Superior temporal gyrus (tissue), 1 donor: ENCODE measurements around the gene CD200R1L.

Source experiments
- DNase-seq: peaks from one replicate; pipeline ENCODE4 v3.0.0-alpha.2; 2016; ENCODE audit errors: extremely low spot score

CD200R1L gene

GRCh38 chr3:112822064-112823055 lies 24.3 kb downstream of the CD200R1L start:
- DNase-seq = no peak

GRCh38 chr3:112818289-112818688 lies 28.4 kb downstream of the CD200R1L start:
- no peak for DNase-seq

GRCh38 chr3:112817797-112818196 lies 28.9 kb downstream of the CD200R1L start:
- DNase-seq = no peak

GRCh38 chr3:112817271-112817670 lies 29.4 kb downstream of the CD200R1L start:
- no peak for DNase-seq

GRCh38 chr3:112815981-112816380 lies 30.7 kb downstream of the CD200R1L start:
- DNase-seq = no peak

GRCh38 chr3:112814266-112814665 lies 32.4 kb downstream of the CD200R1L start:
- DNase-seq = no peak

- no peak for DNase-seq
Observed at GRCh38 chr3:112813723-112814171, 32.9 kb downstream of the CD200R1L start.

GRCh38 chr3:112813016-112813415 lies 33.6 kb downstream of the CD200R1L start:
- no peak for DNase-seq

GRCh38 chr3:112811917-112812660 lies 34.6 kb downstream of the CD200R1L start:
- no peak for DNase-seq

GRCh38 chr3:112811131-112811884 lies 35.4 kb downstream of the CD200R1L start:
- DNase-seq = no peak

GRCh38 chr3:112810561-112810960 lies 36.1 kb downstream of the CD200R1L start:
- no peak for DNase-seq

GRCh38 chr3:112808136-112808535 lies 38.5 kb downstream of the CD200R1L start:
- no peak for DNase-seq

GRCh38 chr3:112807685-112808084 lies 39.0 kb downstream of the CD200R1L start:
- no peak for DNase-seq

- DNase-seq = no peak
Observed at GRCh38 chr3:112806903-112807302, 39.8 kb downstream of the CD200R1L start.

- DNase-seq = no peak
Observed at GRCh38 chr3:112805126-112805525, 41.5 kb downstream of the CD200R1L start.

GRCh38 chr3:112804021-112804420 lies 42.6 kb downstream of the CD200R1L start:
- DNase-seq = no peak

GRCh38 chr3:112803467-112803866 lies 43.2 kb downstream of the CD200R1L start:
- no peak for DNase-seq

- DNase-seq = no peak
Observed at GRCh38 chr3:112802338-112802737, 44.3 kb downstream of the CD200R1L start.

- DNase-seq = no peak
Observed at GRCh38 chr3:112799946-112800345, 46.7 kb downstream of the CD200R1L start.

GRCh38 chr3:112794622-112795172 lies 52.0 kb downstream of the CD200R1L start:
- DNase-seq = no peak

- no peak for DNase-seq
Observed at GRCh38 chr3:112793326-112794081, 53.2 kb downstream of the CD200R1L start.
